Measurements from ENCODE around the gene VAC14.

VAC14 gene

GRCh38 chr16:70685061-70685937 is 115.7 kb downstream of the VAC14 start:
- FAIRE-seq, result no peak
- DNase-seq (ENCODE audit: insufficient read length, low spot score), result no peak
- no peak for TF ChIP-seq POLR2A (IDR thresholded peaks at IDR 0.05; ENCODE audit: low read depth, low read length)

GRCh38 chr16:70684146-70685060 is 116.6 kb downstream of the VAC14 start:
- FAIRE-seq, result no peak

GRCh38 chr16:70683146-70683944 is 117.6 kb downstream of the VAC14 start:
- FAIRE-seq (no peak), DNase-seq (ENCODE audit: insufficient read length, low spot score) (no peak)
- TF ChIP-seq POLR2A (IDR thresholded peaks at IDR 0.05; ENCODE audit: low read depth, low read length), result no peak

More at GRCh38 chr16:70684146-70685060, 116.6 kb downstream of the VAC14 start:
- DNase-seq (ENCODE audit: insufficient read length, low spot score), result no peak
- TF ChIP-seq POLR2A (IDR thresholded peaks at IDR 0.05; ENCODE audit: low read depth, low read length), result no peak

- DNase-seq (ENCODE audit: insufficient read length, low spot score) (no peak), FAIRE-seq (no peak)
- no peak for TF ChIP-seq POLR2A (IDR thresholded peaks at IDR 0.05; ENCODE audit: low read depth, low read length)
Measured at GRCh38 chr16:70682239-70683145, 118.5 kb downstream of the VAC14 start.

GRCh38 chr16:70681382-70682238 is 119.3 kb downstream of the VAC14 start:
- FAIRE-seq (no peak), DNase-seq (ENCODE audit: insufficient read length, low spot score) (no peak)
- TF ChIP-seq POLR2A (IDR thresholded peaks at IDR 0.05; ENCODE audit: low read depth, low read length), result no peak

GRCh38 chr16:70680495-70681381 is 120.2 kb downstream of the VAC14 start:
- DNase-seq (ENCODE audit: insufficient read length, low spot score), result no peak
- no peak for TF ChIP-seq POLR2A (IDR thresholded peaks at IDR 0.05; ENCODE audit: low read depth, low read length)
- FAIRE-seq, result no peak

GRCh38 chr16:70679671-70680494 is 121.1 kb downstream of the VAC14 start:
- FAIRE-seq, result no peak
- no peak for TF ChIP-seq POLR2A (IDR thresholded peaks at IDR 0.05; ENCODE audit: low read depth, low read length)

GRCh38 chr16:70678898-70679670 is 121.9 kb downstream of the VAC14 start:
- DNase-seq (ENCODE audit: insufficient read length, low spot score) (no peak), FAIRE-seq (no peak)
- no peak for TF ChIP-seq POLR2A (IDR thresholded peaks at IDR 0.05; ENCODE audit: low read depth, low read length)

More at GRCh38 chr16:70679671-70680494, 121.1 kb downstream of the VAC14 start:
- no peak for DNase-seq (ENCODE audit: insufficient read length, low spot score)

- TF ChIP-seq POLR2A (IDR thresholded peaks at IDR 0.05; ENCODE audit: low read depth, low read length), result no peak
- DNase-seq (ENCODE audit: insufficient read length, low spot score) (no peak), FAIRE-seq (no peak)
Measured at GRCh38 chr16:70678121-70678897, 122.6 kb downstream of the VAC14 start.
